Adrenal gland (tissue), 5 donors: ENCODE results near the gene PIMREG.

Experiments used
- CTCF ChIP-seq, 6 experiments: fragments of 450-650 bp in 4 of 6; fragments of 200-600 bp in 2 of 6; sonication (generic) in 1 of 6; IDR thresholded peaks; 1 replicate in 5 of 6; 2 replicates in 1 of 6; pipeline versions ENCODE4 v1.5.1 to v1.8.0; 2016 to 2021; ENCODE audit warnings: antibody characterized with exemption in 6 of 6, mild to moderate bottlenecking in 2 of 6, moderate library complexity in 1 of 6
- POLR2A ChIP-seq, 2 donors: fragments of 450-650 bp; IDR thresholded peaks; one replicate each; pipeline ENCODE4 v1.6.1; 2017; ENCODE audit warnings: antibody characterized with exemption in 2 of 2, mild to moderate bottlenecking in 2 of 2, moderate library complexity in 1 of 2
- donor health status: DM: no; HTN: no; CAD: no.

DNA sequence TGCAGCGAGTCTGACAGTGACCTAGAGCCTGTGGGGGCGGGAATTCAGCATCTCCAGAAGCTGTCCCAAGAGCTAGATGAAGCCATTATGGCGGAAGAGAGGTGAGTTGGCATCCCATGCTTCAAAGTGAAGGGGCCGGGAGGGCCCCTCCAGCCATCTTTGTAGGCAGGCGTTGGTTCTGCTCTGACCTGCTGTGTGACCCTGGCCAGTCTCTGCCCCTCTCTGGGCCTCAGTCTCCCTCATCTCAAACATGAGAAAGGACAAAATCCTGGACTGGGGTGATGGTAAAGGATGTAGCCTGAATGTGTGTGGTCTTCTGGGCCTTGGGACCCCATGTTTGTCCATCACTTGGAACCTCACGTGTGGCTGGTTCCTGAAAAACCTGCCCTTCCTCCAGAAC is 5.1 kb downstream of the PIMREG start:
- TF ChIP-seq CTCF (IDR thresholded peaks at IDR 0.05), result no peak
- no peak for TF ChIP-seq POLR2A (IDR thresholded peaks at IDR 0.05)
